CD4-positive, alpha-beta T cell (primary cell): ENCODE measurements around the gene HMCN2. TPM values are rescaled to one million over a fixed set of nuclear protein-coding genes. Genes with fewer than 3 reads are reported as not detected.

Source experiments
- ATAC-seq: fragments of 200-7000 bp; cut with Tn5 transposase; one replicate; pipeline ENCODE4 v1.10.0; 2022; ENCODE audit warnings: mild to moderate bottlenecking; ENCODE audit not compliant: poor library complexity
- CTCF ChIA-PET: fragments of 350-600 bp; sonication (Branson Sonifier 250); formaldehyde crosslinking; loops from one replicate; lab custom pipeline; 2021; ENCODE audit warnings: antibody characterized with exemption, inconsistent platforms; lab: Charles Lee
- POLR2A ChIA-PET: fragments of 350-600 bp; sonication (Branson Sonifier 250); formaldehyde crosslinking; loops from one replicate; lab custom pipeline; 2021; ENCODE audit warnings: antibody characterized with exemption, inconsistent platforms; lab: Charles Lee
- DNase-seq, 14 experiments: peaks; one replicate each; pipeline ENCODE4 v3.0.0-alpha.2; 2013 to 2020; ENCODE audit warnings: mixed read lengths in 2 of 14
- H3K27ac ChIP-seq, 2 donors: one replicate each; pipeline versions ENCODE4 v1.5.1 to v1.7.0; 2013; ENCODE audit warnings: low read length in 2 of 2, low read depth in 1 of 2, mild to moderate bottlenecking in 1 of 2
- H3K27me3 ChIP-seq, 2 experiments: 1 replicate in 1 of 2; 2 replicates in 1 of 2; pipeline versions ENCODE4 v1.6.1 to v1.7.0; 2013; ENCODE audit warnings: low read length in 2 of 2, control low read depth in 1 of 2, mild to moderate bottlenecking in 1 of 2, moderate library complexity in 1 of 2; ENCODE audit not compliant: insufficient read depth in 2 of 2, control insufficient read depth in 1 of 2
- H3K36me3 ChIP-seq: one replicate; pipeline ENCODE4 v1.6.1; 2013; ENCODE audit warnings: low read length, control low read depth; ENCODE audit not compliant: insufficient read depth
- H3K4me1 ChIP-seq: one replicate; pipeline ENCODE4 v1.6.1; 2013; ENCODE audit warnings: low read length, control low read depth; ENCODE audit not compliant: insufficient read depth
- H3K4me3 ChIP-seq: one replicate; pipeline ENCODE4 v1.5.1; 2013; ENCODE audit warnings: mild to moderate bottlenecking, low read length, moderate library complexity
- H3K9me3 ChIP-seq, 2 experiments: 1 replicate in 1 of 2; 2 replicates in 1 of 2; pipeline versions ENCODE4 v1.6.1 to v1.7.0; 2013; ENCODE audit warnings: low read length in 2 of 2, mild to moderate bottlenecking in 2 of 2, control low read depth in 1 of 2, moderate library complexity in 1 of 2; ENCODE audit not compliant: control insufficient read depth in 1 of 2, insufficient read depth in 1 of 2
- H3K27ac Mint-ChIP-seq: one replicate; pipeline ENCODE4 v1.8.0; 2020; ENCODE audit warnings: mixed read lengths
- H3K27me3 Mint-ChIP-seq: one replicate; pipeline ENCODE4 v1.8.0; 2021; ENCODE audit warnings: mixed read lengths
- H3K36me3 Mint-ChIP-seq: one replicate; pipeline ENCODE4 v1.8.0; 2021; ENCODE audit warnings: low read depth, mixed read lengths
- H3K4me1 Mint-ChIP-seq: one replicate; pipeline ENCODE4 v1.8.0; 2021; ENCODE audit warnings: low read depth, mixed read lengths
- H3K4me3 Mint-ChIP-seq: one replicate; pipeline ENCODE4 v1.8.0; 2020; ENCODE audit warnings: mild to moderate bottlenecking, mixed read lengths
- H3K9me3 Mint-ChIP-seq: one replicate; pipeline ENCODE4 v1.8.0; 2020; ENCODE audit warnings: mixed read lengths
- intact Hi-C, 2 experiments: fragments of 100-400 bp; cut with DNase I in 1 of 2; cut with micrococcal nuclease in 1 of 2; formaldehyde crosslinking; loops; one replicate each; pipeline versions ENCODE4 v1.15.1 to v1.9.0; 2023 to 2025; cut with DNase I, micrococcal nuclease
- total RNA-seq, 174 experiments: library from RNA in 2 of 174; stranded (reverse) in 2 of 174; gene quantifications; one replicate each; pipeline ENCODE4 v1.2.3 and lab custom pipeline; 2021 to 2026
- TF ChIP-seq, protein P1 (sequence below): fragments of 200-600 bp; IDR thresholded peaks from one replicate; pipeline ENCODE4 v1.8.0; 2022; ENCODE audit warnings: antibody characterized with exemption, mild to moderate bottlenecking

HMCN2 gene
- total RNA-seq, 2 experiments from 2014 or later: not detected

DNA sequence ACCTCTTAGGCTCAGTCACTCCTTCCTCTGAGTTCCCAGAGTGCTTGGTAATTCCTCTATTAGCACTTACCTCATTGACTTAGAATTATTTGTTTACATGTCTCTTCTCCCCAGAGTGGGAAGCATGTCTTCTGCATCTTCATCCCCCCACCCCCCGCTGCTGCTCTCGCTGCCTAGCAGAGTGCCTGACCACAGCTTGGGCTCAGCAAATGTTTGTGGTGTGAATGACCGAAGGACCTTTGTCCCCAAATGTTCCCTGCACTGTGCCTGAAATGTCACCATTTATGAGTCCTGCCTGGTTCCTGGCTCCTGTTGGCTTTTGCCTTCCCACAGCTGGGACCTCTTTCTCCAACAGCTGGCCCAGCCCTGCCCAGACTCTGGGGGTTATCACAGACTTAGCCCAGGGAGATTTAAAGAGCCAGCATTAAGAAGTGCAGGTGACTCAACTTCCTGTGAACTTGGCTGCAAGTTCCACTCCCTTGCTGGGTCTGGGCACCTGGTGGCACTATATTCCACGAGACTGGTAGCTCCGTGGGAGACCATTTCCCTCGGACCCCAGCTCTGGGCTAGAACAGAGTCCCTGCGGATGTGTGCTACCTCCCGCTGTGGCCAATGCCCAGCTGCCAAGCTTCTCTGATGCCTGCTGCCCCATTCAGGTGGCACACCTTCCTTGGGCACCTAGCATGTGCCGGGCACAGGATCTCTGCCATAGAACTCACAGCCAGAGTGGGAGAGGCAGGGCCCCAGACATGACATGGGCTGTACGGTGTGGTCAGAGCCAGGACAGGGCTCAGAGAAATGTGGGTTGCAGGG is 1.8 kb upstream of the HMCN2 start:
- Histone ChIP-seq H3K4me3 (no peak overlapping the region), H3K27me3 (peaks cover 57 to 82% of the 10 kb centered on the region in 2 experiments), H3K9me3 (peaks cover 0 to 8% of the 10 kb centered on the region in 2 experiments), H3K4me1 (no peaks in the 10 kb centered on the region), H3K27ac (no peak overlapping the region), H3K36me3 (no peaks in the 10 kb centered on the region)
- DNase-seq (no peak), ATAC-seq (no peak)
- Mint-ChIP-seq H3K4me1 (peaks cover 12% of the 10 kb centered on the region), H3K4me3 (no peak overlapping the region), H3K9me3 (no peaks in the 10 kb centered on the region), H3K27me3 (peaks cover 85% of the 10 kb centered on the region), H3K36me3 (no peaks in the 10 kb centered on the region), H3K27ac (no peak overlapping the region)
- intact Hi-C loops: no loop called here
- CTCF ChIA-PET: no interaction called here
- POLR2A ChIA-PET: no interaction called here
- TF ChIP-seq, protein P1, sequence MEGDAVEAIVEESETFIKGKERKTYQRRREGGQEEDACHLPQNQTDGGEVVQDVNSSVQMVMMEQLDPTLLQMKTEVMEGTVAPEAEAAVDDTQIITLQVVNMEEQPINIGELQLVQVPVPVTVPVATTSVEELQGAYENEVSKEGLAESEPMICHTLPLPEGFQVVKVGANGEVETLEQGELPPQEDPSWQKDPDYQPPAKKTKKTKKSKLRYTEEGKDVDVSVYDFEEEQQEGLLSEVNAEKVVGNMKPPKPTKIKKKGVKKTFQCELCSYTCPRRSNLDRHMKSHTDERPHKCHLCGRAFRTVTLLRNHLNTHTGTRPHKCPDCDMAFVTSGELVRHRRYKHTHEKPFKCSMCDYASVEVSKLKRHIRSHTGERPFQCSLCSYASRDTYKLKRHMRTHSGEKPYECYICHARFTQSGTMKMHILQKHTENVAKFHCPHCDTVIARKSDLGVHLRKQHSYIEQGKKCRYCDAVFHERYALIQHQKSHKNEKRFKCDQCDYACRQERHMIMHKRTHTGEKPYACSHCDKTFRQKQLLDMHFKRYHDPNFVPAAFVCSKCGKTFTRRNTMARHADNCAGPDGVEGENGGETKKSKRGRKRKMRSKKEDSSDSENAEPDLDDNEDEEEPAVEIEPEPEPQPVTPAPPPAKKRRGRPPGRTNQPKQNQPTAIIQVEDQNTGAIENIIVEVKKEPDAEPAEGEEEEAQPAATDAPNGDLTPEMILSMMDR: no peak

DNA sequence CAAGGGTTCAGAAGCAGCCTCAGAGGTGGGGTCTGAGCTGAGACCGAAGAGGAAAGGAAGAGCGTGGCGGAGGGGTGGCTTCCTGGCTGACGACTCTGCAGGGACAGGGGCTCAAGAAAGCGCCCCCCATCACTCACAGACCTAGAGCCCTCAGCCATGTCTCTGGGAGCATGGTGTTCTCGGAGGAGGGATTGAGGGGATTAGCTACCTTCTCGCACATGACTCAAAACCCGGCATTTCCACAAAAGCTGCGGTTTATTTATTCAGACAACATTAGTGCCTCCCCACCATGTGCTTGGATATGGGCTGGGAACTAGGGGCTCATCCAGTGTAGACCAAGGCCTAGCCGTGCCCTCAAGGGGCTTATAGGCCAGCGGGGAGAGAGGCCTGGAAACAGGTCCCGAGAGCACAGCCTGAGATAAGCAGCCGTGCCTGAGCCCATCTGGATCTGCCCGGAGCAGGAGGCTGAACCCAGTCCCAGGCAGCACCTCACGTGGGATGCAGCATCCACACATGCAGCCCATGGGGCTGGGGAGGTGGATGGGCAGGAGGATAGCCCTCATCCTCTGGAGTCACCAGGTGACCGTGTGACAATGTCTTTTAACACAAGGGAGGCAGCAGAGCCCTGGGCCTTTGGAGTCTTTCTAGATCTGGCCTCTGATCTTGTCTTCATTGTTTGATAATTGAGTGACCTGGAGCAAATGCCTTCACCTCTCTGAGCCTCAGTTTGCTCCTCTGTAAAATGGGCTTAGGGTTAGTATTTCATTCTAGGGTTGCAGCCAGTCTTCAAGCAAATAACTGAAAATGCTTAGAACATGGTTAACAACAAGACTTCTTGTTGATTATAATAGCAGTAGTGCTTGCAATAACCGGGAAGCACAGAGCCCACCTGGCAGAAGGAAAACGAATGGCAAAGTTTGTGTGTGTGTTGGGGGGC is 878 bp upstream of the HMCN2 start:
- Mint-ChIP-seq H3K4me1 (peaks cover 12% of the 10 kb centered on the region), H3K27ac (no peak overlapping the region), H3K36me3 (no peaks in the 10 kb centered on the region), H3K9me3 (no peaks in the 10 kb centered on the region), H3K4me3 (no peak overlapping the region), H3K27me3 (peaks cover 86% of the 10 kb centered on the region)
- POLR2A ChIA-PET: no interaction called here
- TF ChIP-seq, protein P1: no peak
- intact Hi-C loops: no loop called here
- DNase-seq: no peak
- Histone ChIP-seq H3K27ac (no peak overlapping the region), H3K36me3 (no peaks in the 10 kb centered on the region), H3K4me1 (no peaks in the 10 kb centered on the region), H3K4me3 (no peak overlapping the region), H3K27me3 (peaks cover 53 to 80% of the 10 kb centered on the region in 2 experiments), H3K9me3 (peaks cover 0 to 8% of the 10 kb centered on the region in 2 experiments)
- no peak for ATAC-seq
- CTCF ChIA-PET: no interaction called here

DNA sequence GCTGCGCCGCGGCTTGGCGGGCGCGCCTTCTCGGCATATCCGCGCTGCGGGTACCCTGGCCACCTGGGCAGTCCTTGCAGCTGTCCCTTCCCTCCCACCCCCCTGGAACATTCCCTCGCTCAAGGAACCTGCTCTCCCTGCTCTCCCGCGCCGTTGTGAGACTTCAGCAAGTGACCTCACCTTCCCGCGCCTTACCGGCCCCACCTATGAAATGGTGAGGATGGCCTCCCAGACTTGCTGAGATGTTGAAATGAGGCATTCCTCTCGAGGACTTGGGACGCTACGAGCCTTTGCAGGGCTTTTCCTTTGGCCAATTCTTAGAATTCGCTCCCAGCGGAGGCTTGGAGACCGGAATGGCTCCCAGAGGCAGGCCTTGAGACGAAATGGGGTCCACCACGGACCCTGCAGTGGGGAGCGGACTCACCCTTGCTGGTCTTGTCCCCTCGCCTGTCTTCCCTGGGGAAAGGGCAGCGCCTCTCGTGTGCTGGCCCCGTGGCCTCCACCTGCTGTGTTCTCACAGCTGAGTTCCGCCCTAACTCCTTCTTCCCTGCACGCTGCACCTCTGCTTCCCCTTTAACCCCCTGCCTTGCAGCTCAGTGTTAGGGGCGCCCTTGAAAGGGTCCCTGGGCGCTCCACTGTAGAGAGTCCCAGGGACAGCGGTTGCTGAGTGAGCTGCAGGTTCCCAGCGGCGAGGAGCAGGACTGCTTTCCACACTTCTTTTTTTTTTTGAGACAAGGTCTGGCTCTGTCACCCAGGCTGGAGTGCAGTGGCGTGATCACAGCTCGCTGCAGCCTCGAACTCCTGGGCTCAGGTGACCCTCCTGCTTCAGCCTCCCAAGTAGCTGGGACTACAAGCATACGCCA is 907 bp downstream of the HMCN2 start:
- H3K27ac Mint-ChIP-seq: no peak overlapping the region
- H3K36me3 Mint-ChIP-seq: no peaks in the 10 kb centered on the region
- H3K9me3 Mint-ChIP-seq: no peaks in the 10 kb centered on the region
- peaks cover 12% of the 10 kb centered on the region for H3K4me1 Mint-ChIP-seq
- Histone ChIP-seq H3K4me1 (no peaks in the 10 kb centered on the region), H3K27me3 (peaks cover 50 to 78% of the 10 kb centered on the region in 2 experiments), H3K27ac (no peak overlapping the region), H3K4me3 (no peak overlapping the region), H3K36me3 (no peaks in the 10 kb centered on the region), H3K9me3 (peaks cover 0 to 8% of the 10 kb centered on the region in 2 experiments)
- TF ChIP-seq, protein P1: no peak
- H3K4me3 Mint-ChIP-seq: no peak overlapping the region
- ATAC-seq (no peak), DNase-seq (no peak)
- POLR2A ChIA-PET: no interaction called here
- intact Hi-C loops: no loop called here
- CTCF ChIA-PET: no interaction called here
- peaks cover 86% of the 10 kb centered on the region for H3K27me3 Mint-ChIP-seq
